HEK293 (cell line): ENCODE measurements around the gene TRIM40.

ENCODE experiments used
- CTCF ChIA-PET: fragments of 350-600 bp; formaldehyde crosslinking; extraction: SDS; loops from one replicate; lab custom pipeline; 2021; ENCODE audit warnings: antibody characterized with exemption; lab: Yijun Ruan, JAX
- POLR2A ChIA-PET: fragments of 300-600 bp; formaldehyde crosslinking; extraction: SDS; loops from one replicate; lab custom pipeline; 2020; ENCODE audit warnings: antibody characterized with exemption, inconsistent platforms; lab: Yijun Ruan, JAX
- H3K27ac ChIP-seq: fragments of 200-500 bp; sonication (Bioruptor generic); 2 replicates; pipeline ENCODE4 v1.5.1; 2014; ENCODE audit warnings: low read depth, low read length, control low read depth, inconsistent platforms; ENCODE audit errors: extremely low read depth
- H3K36me3 ChIP-seq, 2 experiments: fragments of 200-500 bp in 1 of 2; sonication (Bioruptor generic) in 1 of 2; 1 replicate in 1 of 2; 2 replicates in 1 of 2; pipeline ENCODE4 v1.5.1; 2014 to 2017; ENCODE audit warnings: inconsistent platforms in 2 of 2, low read length in 2 of 2; ENCODE audit not compliant: control insufficient read depth in 2 of 2, insufficient read depth in 1 of 2
- H3K4me1 ChIP-seq: fragments of 200-500 bp; sonication (Bioruptor generic); 2 replicates; pipeline ENCODE4 v1.5.1; 2014; ENCODE audit warnings: mild to moderate bottlenecking, low read length, inconsistent platforms; ENCODE audit not compliant: control insufficient read depth, insufficient read depth
- H3K4me3 ChIP-seq: 2 replicates; pipeline ENCODE4 v1.5.1; 2011; ENCODE audit warnings: low read depth, mild to moderate bottlenecking, control low read depth, low read length, moderate library complexity
- H3K9me3 ChIP-seq: fragments of 200-500 bp; sonication (Bioruptor generic); 2 replicates; pipeline ENCODE4 v1.5.1; 2014; ENCODE audit warnings: low read depth, low read length, inconsistent platforms; ENCODE audit not compliant: control insufficient read depth, insufficient read depth
- ATF2 ChIP-seq: fragments of 450-650 bp; formaldehyde crosslinking; IDR thresholded peaks from 2 replicates; pipeline ENCODE4 v1.5.1; 2016; ENCODE audit warnings: missing biosample characterization, missing genetic modification characterization, low read depth
- CTCF ChIP-seq: fragments of 450-650 bp; formaldehyde crosslinking; IDR thresholded peaks from 2 replicates; pipeline ENCODE4 v1.5.1; 2016; ENCODE audit warnings: missing biosample characterization, missing genetic modification characterization
- ELK4 ChIP-seq: IDR thresholded peaks from 2 replicates; pipeline ENCODE4 v1.6.1; 2011; ENCODE audit warnings: mild to moderate bottlenecking, low read depth, low read length, borderline replicate concordance
- KLF10 ChIP-seq: fragments of 450-650 bp; IDR thresholded peaks from 2 replicates; pipeline ENCODE4 v1.5.1; 2018; ENCODE audit warnings: missing biosample characterization, mild to moderate bottlenecking, missing genetic modification characterization
- KLF16 ChIP-seq: fragments of 450-650 bp; formaldehyde crosslinking; IDR thresholded peaks from 2 replicates; pipeline ENCODE4 v1.5.1; 2017; ENCODE audit warnings: missing biosample characterization, missing genetic modification characterization
- PBX3 ChIP-seq: sonication (generic); formaldehyde crosslinking; IDR thresholded peaks from 2 replicates; pipeline ENCODE4 v1.8.1; 2022; ENCODE audit warnings: mild to moderate bottlenecking, moderate library complexity, missing genetic modification reagents
- REST ChIP-seq: fragments of 450-650 bp; formaldehyde crosslinking; IDR thresholded peaks from 2 replicates; pipeline ENCODE4 v1.5.1; 2016; ENCODE audit warnings: missing biosample characterization, missing genetic modification characterization
- SCRT1 ChIP-seq: fragments of 450-650 bp; formaldehyde crosslinking; IDR thresholded peaks from 2 replicates; pipeline ENCODE4 v1.5.1; 2016; ENCODE audit warnings: missing biosample characterization, missing genetic modification characterization, borderline replicate concordance
- TCF7L2 ChIP-seq: IDR thresholded peaks from 2 replicates; pipeline ENCODE4 v1.6.1; 2011; ENCODE audit warnings: low read depth, mild to moderate bottlenecking, inconsistent platforms, low read length, moderate library complexity, borderline replicate concordance
- ZBTB26 ChIP-seq: fragments of 450-650 bp; formaldehyde crosslinking; optimal IDR thresholded peaks from 2 replicates; pipeline ENCODE3; 2016; ENCODE audit warnings: missing biosample characterization, mild to moderate bottlenecking, missing genetic modification characterization
- ZFP3 ChIP-seq: fragments of 450-650 bp; formaldehyde crosslinking; IDR thresholded peaks from 2 replicates; pipeline ENCODE4 v1.5.1; 2016; ENCODE audit warnings: low read depth, missing biosample characterization, missing genetic modification characterization
- ZFP41 ChIP-seq: fragments of 450-650 bp; formaldehyde crosslinking; IDR thresholded peaks from 2 replicates; pipeline ENCODE4 v1.5.1; 2016; ENCODE audit warnings: missing biosample characterization, missing genetic modification characterization, borderline replicate concordance
- ZNF114 ChIP-seq: fragments of 450-650 bp; formaldehyde crosslinking; IDR thresholded peaks from 2 replicates; pipeline ENCODE4 v1.5.0; 2017; ENCODE audit warnings: missing biosample characterization, missing genetic modification characterization
- ZNF211 ChIP-seq: fragments of 450-650 bp; formaldehyde crosslinking; IDR thresholded peaks from 2 replicates; pipeline ENCODE4 v1.5.1; 2016; ENCODE audit warnings: low read depth, missing biosample characterization, missing genetic modification characterization
- ZNF302 ChIP-seq: fragments of 450-650 bp; formaldehyde crosslinking; IDR thresholded peaks from 2 replicates; pipeline ENCODE4 v1.5.1; 2016; ENCODE audit warnings: missing biosample characterization, missing genetic modification characterization, low read depth
- ZNF335 ChIP-seq: fragments of 450-650 bp; formaldehyde crosslinking; conservative IDR thresholded peaks from 2 replicates; pipeline ENCODE4 v1.5.1; 2016; ENCODE audit warnings: missing biosample characterization, missing genetic modification characterization
- ZNF341 ChIP-seq: fragments of 450-650 bp; formaldehyde crosslinking; IDR thresholded peaks from 2 replicates; pipeline ENCODE4; 2016; ENCODE audit warnings: low read depth, missing biosample characterization, missing genetic modification characterization
- ZNF416 ChIP-seq: fragments of 450-650 bp; formaldehyde crosslinking; IDR thresholded peaks from 2 replicates; pipeline ENCODE4 v1.5.1; 2016; ENCODE audit warnings: missing biosample characterization, missing genetic modification characterization
- ZNF510 ChIP-seq: fragments of 450-650 bp; formaldehyde crosslinking; IDR thresholded peaks from 2 replicates; pipeline ENCODE4 v1.5.1; 2018; ENCODE audit warnings: mild to moderate bottlenecking, missing genetic modification characterization, missing biosample characterization; ENCODE audit not compliant: insufficient replicate concordance
- ZNF639 ChIP-seq: fragments of 450-650 bp; formaldehyde crosslinking; IDR thresholded peaks from 2 replicates; pipeline ENCODE4 v1.5.1; 2016; ENCODE audit warnings: missing biosample characterization, missing genetic modification characterization
- ZNF654 ChIP-seq: fragments of 450-650 bp; formaldehyde crosslinking; IDR thresholded peaks from 2 replicates; pipeline ENCODE4 v1.5.1; 2016; ENCODE audit warnings: low read depth, missing biosample characterization, missing genetic modification characterization
- ZNF704 ChIP-seq: fragments of 450-650 bp; formaldehyde crosslinking; IDR thresholded peaks from 2 replicates; pipeline ENCODE4 v1.5.1; 2016; ENCODE audit warnings: missing biosample characterization, missing genetic modification characterization
- ZNF837 ChIP-seq: fragments of 450-650 bp; formaldehyde crosslinking; IDR thresholded peaks from 2 replicates; pipeline ENCODE4 v1.5.1; 2016; ENCODE audit warnings: missing biosample characterization, missing genetic modification characterization
- ZXDB ChIP-seq: fragments of 450-650 bp; formaldehyde crosslinking; IDR thresholded peaks from 2 replicates; pipeline ENCODE4 v1.5.1; 2016; ENCODE audit warnings: missing biosample characterization, missing genetic modification characterization

The TRIM40 gene

GRCh38 chr6:30156262-30156599, 20.3 kb downstream of the TRIM40 start (continued):
- TF ChIP-seq TCF7L2 (no peak), ZNF416 (tag by site-specific recombination) (no peak), ATF2 (peak; percentile 91), ZNF341 (tag by site-specific recombination) (0 out of 2 replicates have a peak, but pooled peaks have one; percentile 25), ZFP41 (tag by site-specific recombination) (no peak), REST (tag by site-specific recombination) (no peak), ZBTB26 (tag by site-specific recombination) (no peak), PBX3 (peak; percentile 69; the same call in 1 of the 2 replicates), ZNF302 (tag by site-specific recombination) (no peak), KLF10 (peak; percentile 89), ZNF335 (tag by site-specific recombination) (peak; percentile 87), ZNF654 (tag by site-specific recombination) (no peak), KLF16 (no peak; the same call in 1 of the 2 replicates), ZNF510 (no peak), ZNF114 (no peak), ZXDB (tag by site-specific recombination) (peak; percentile 82), ZNF639 (tag by site-specific recombination) (peak; percentile 40; the same call in 1 of the 2 replicates)

GRCh38 chr6:30156774-30157173, 20.8 kb downstream of the TRIM40 start:
- Histone ChIP-seq H3K36me3 (no peaks in the 10 kb centered on the region), H3K4me1 (peaks cover 27% of the 10 kb centered on the region), H3K4me3 (no peak overlapping the region), H3K9me3 (no peaks in the 10 kb centered on the region), H3K27ac (no peak overlapping the region)
- CTCF ChIA-PET, result interaction anchor here (1.0 to 1.6 kb wide), 3 partner anchors 25 to 54 kb away, joined by 3 to 6 read pairs (median 3); no protein-coding TSS in a partner anchor
- POLR2A ChIA-PET, result interaction anchor here (0.8 kb wide), 1 partner anchor 11 kb away, joined by 8 read pairs; no protein-coding TSS in a partner anchor
- no peak for TF ChIP-seq CTCF (tag by site-specific recombination)
- TF ChIP-seq ZNF704 (tag by site-specific recombination), result no peak
- TF ChIP-seq ZFP3, result no peak
- TF ChIP-seq ZNF837 (tag by site-specific recombination), result no peak
- no peak for TF ChIP-seq ZNF211
- TF ChIP-seq SCRT1 (tag by site-specific recombination), result no peak
- no peak for TF ChIP-seq ELK4
